B cell (primary cell): ENCODE results near the gene SLC9A6. TPM values are rescaled to one million over a fixed set of nuclear protein-coding genes. Genes with fewer than 3 reads are reported as not detected.
A peak's percentile ranks its signal among the peaks of the same experiment; 100 is the strongest.

Experiments
- ATAC-seq: fragments of 200-7000 bp; cut with Tn5 transposase; one replicate; pipeline ENCODE4 v1.10.0; 2021; ENCODE audit warnings: low read depth, mild to moderate bottlenecking, moderate number of reproducible peaks, moderate library complexity
- CTCF ChIA-PET: fragments of 350-600 bp; sonication (Branson Sonifier 250); formaldehyde crosslinking; loops from one replicate; lab custom pipeline; 2021; ENCODE audit warnings: antibody characterized with exemption, inconsistent platforms; lab: Charles Lee
- POLR2A ChIA-PET: fragments of 350-600 bp; sonication (Branson Sonifier 250); formaldehyde crosslinking; loops from one replicate; lab custom pipeline; 2021; ENCODE audit warnings: antibody characterized with exemption; lab: Charles Lee
- DNase-seq: peaks from one replicate; pipeline ENCODE4 v3.0.0; 2013
- H2AFZ ChIP-seq: 2 replicates; pipeline ENCODE4 v1.6.1; 2012; ENCODE audit warnings: mild to moderate bottlenecking, low read depth, low read length; ENCODE audit not compliant: insufficient read depth, poor library complexity, severe bottlenecking
- H3K27ac ChIP-seq, 2 donors: 1 replicate in 1 of 2; 2 replicates in 1 of 2; pipeline ENCODE4 v1.5.1; 2012 to 2013; ENCODE audit warnings: low read length in 2 of 2, mild to moderate bottlenecking in 2 of 2, moderate library complexity in 1 of 2
- H3K27me3 ChIP-seq, 4 experiments: fragments of 200-600 bp in 1 of 4; sonication (generic) in 1 of 4; replicated peaks in 1 of 4; 1 replicate in 2 of 4; 2 replicates in 2 of 4; pipeline versions ENCODE4 v1.6.1 to v1.7.0; 2013 to 2016; ENCODE audit warnings: low read length in 3 of 4, mild to moderate bottlenecking in 2 of 4, mixed read lengths in 1 of 4, moderate library complexity in 1 of 4; ENCODE audit not compliant: insufficient read depth in 4 of 4, control insufficient read depth in 3 of 4; ENCODE audit errors: control extremely low read depth in 1 of 4
- H3K36me3 ChIP-seq, 2 experiments: replicated peaks in 1 of 2; 1 replicate in 1 of 2; 2 replicates in 1 of 2; pipeline versions ENCODE4 v1.6.1 to v1.7.1; 2013; ENCODE audit warnings: low read length in 1 of 2; ENCODE audit not compliant: insufficient read depth in 2 of 2, control insufficient read depth in 1 of 2; ENCODE audit errors: control extremely low read depth in 1 of 2, extremely low read depth in 1 of 2
- H3K4me1 ChIP-seq, 2 donors: fragments of 200-600 bp in 1 of 2; sonication (generic) in 1 of 2; 1 replicate in 1 of 2; 2 replicates in 1 of 2; pipeline versions ENCODE4 v1.5.1 to v1.6.1; 2013 to 2017; ENCODE audit warnings: low read length in 2 of 2; ENCODE audit not compliant: control insufficient read depth in 2 of 2, insufficient read depth in 2 of 2
- H3K4me2 ChIP-seq: replicated peaks from 2 replicates; pipeline ENCODE3; 2012; ENCODE audit warnings: mild to moderate bottlenecking, low read depth, low read length; ENCODE audit not compliant: poor library complexity, severe bottlenecking
- H3K4me3 ChIP-seq, 5 experiments: fragments of 200-600 bp in 1 of 5; sonication (generic) in 1 of 5; 1 replicate in 3 of 5; 2 replicates in 2 of 5; pipeline versions ENCODE4 v1.5.1 to v1.7.0; 2011 to 2016; ENCODE audit warnings: low read length in 4 of 5, mild to moderate bottlenecking in 4 of 5, low read depth in 2 of 5, control low read depth in 1 of 5, moderate library complexity in 1 of 5; ENCODE audit not compliant: insufficient read depth in 1 of 5; ENCODE audit errors: control extremely low read depth in 1 of 5, extremely low read depth in 1 of 5
- H3K79me2 ChIP-seq: fragments of 200-600 bp; sonication (generic); one replicate; pipeline ENCODE4 v1.6.0; 2016; ENCODE audit warnings: low read length; ENCODE audit not compliant: control insufficient read depth, insufficient read depth
- H3K9ac ChIP-seq: fragments of 200-600 bp; sonication (generic); 2 replicates; pipeline ENCODE4 v1.6.1; 2017; ENCODE audit warnings: mild to moderate bottlenecking, low read length, moderate library complexity
- H3K9me3 ChIP-seq, 3 donors: one replicate each; pipeline versions ENCODE4 v1.6.1 to v1.7.1; 2013; ENCODE audit warnings: low read length in 2 of 3; ENCODE audit not compliant: control insufficient read depth in 2 of 3, insufficient read depth in 1 of 3; ENCODE audit errors: control extremely low read depth in 1 of 3
- H4K20me1 ChIP-seq: 2 replicates; pipeline ENCODE4 v1.6.0; 2012; ENCODE audit warnings: mild to moderate bottlenecking, low read length; ENCODE audit not compliant: insufficient read depth, control insufficient read depth, poor library complexity, severe bottlenecking
- H3K27ac Mint-ChIP-seq: one replicate; pipeline ENCODE4 v1.8.0; 2021; ENCODE audit warnings: mixed read lengths
- H3K27me3 Mint-ChIP-seq: one replicate; pipeline ENCODE4 v1.8.0; 2021; ENCODE audit warnings: mixed read lengths
- H3K4me1 Mint-ChIP-seq: one replicate; pipeline ENCODE4 v1.8.0; 2021; ENCODE audit warnings: mixed read lengths
- H3K4me3 Mint-ChIP-seq: one replicate; pipeline ENCODE4 v1.8.0; 2021; ENCODE audit warnings: mixed read lengths
- H3K9me3 Mint-ChIP-seq: one replicate; pipeline ENCODE4 v1.8.0; 2022; ENCODE audit warnings: mixed read lengths; ENCODE audit not compliant: insufficient read depth
- EZH2 ChIP-seq: IDR thresholded peaks from 2 replicates; pipeline ENCODE4 v1.6.1; 2012; ENCODE audit warnings: borderline replicate concordance, low read depth, mild to moderate bottlenecking, moderate library complexity, low read length; ENCODE audit not compliant: insufficient read depth, poor library complexity, severe bottlenecking
- whole genome bisulfite sequencing: methylation state at CpG from one replicate; pipeline ENCODE4 v1.1.5; 2013; ENCODE audit warnings: missing lambda C conversion rate; ENCODE audit not compliant: insufficient coverage; 5-methylcytosine and 5-hydroxymethylcytosine counted together
- intact Hi-C: fragments of 100-400 bp; cut with micrococcal nuclease; formaldehyde crosslinking; loops from one replicate; pipeline ENCODE4 v1.10.0; 2022
- polyA plus RNA-seq: library from polyadenylated mRNA; depleted of rRNA; stranded (reverse); fragments of >200 nt; gene quantifications from 2 replicates; pipeline ENCODE4 v1.2.3, GENCODE V29; 2012
- total RNA-seq, 2 donors: library from RNA; stranded (reverse); fragments of 120-200 nt in 1 of 2; gene quantifications; 1 replicate in 1 of 2; 2 replicates in 1 of 2; pipeline versions ENCODE4 v1.2.3 to v1.2.4, GENCODE V29; 2013 to 2022
- TF ChIP-seq, protein P1 (sequence below): fragments of 200-600 bp; IDR thresholded peaks from one replicate; pipeline ENCODE4 v1.8.0; 2022; ENCODE audit warnings: antibody characterized with exemption, mild to moderate bottlenecking

The SLC9A6 gene
- total and polyA plus RNA-seq, 2 donors (not counting 1 experiment from before 2014, with no cell fraction given) = 3.1 to 14.5 TPM

DNA sequence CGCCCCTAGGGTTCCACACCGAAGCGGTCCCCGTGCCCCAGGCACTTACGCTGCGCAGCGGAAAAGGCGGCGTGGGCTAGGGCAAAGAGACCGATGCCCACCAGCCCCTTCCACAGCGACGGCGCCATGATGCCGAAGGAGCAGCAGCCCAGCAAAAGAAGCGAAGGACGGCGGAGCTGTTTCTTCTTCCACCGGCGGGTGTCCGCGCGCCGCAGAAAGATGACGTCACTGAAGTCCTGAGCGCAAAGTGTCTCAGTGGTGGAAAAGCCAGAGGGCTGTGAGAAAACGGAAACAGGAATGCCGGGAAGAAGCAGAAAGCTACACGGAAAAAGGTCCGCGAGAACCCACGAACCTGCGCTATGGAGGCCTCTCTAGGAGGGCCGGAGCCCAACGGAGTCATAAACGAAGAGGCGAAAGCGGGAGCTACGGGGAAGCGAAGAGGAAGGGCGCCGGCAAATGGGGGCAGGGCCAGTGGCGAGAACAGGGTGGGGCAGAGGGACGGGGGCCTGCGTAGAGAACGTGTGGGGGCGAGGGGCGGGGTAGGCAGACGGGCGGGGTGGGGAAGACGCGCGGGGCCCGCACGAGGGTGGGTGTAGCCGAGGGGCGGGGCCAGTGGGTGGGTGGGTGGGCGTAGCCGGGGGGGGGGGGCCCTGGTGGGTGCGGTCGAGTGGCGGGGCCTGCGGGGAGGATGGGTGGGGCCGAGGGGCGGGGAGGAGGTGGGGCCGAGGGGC is 11.5 kb upstream of the SLC9A6 start, which contains the start of gene MMGT1:
MMGT1 (minus strand) TSS at position 441 of the 731 bp plus-strand sequence; CDS start at position 128, 313 bp downstream.
- DNase-seq (peak; percentile 92), ATAC-seq (peak; percentile 91)
- no peaks in the 10 kb centered on the region for H4K20me1 ChIP-seq
- no peaks in the 10 kb centered on the region for H3K27me3 ChIP-seq
- peaks cover 9 to 17% of the 10 kb centered on the region in 2 donors for H3K4me1 ChIP-seq
- intact Hi-C loops = loop anchor here (1.0 to 5.0 kb wide), 6 partner anchors 12 to 921 kb away; partner anchors contain the start of genes HTATSF1, MAP7D3, RTL8A and SLC9A6
- H3K27ac Mint-ChIP-seq = peak within 1 kb of the TSS; percentile 98
- ChIA-PET POLR2A (interaction anchor here (0.8 to 1.2 kb wide), 2 partner anchors 453 to 922 kb away, joined by 3 to 5 read pairs; partner anchors contain the start of genes INTS6L and RTL8A), CTCF (interaction anchor here (1.0 kb wide), 1 partner anchor 42 kb away, joined by 3 read pairs; no protein-coding TSS in a partner anchor)
- H3K4me1 Mint-ChIP-seq = peaks cover 21% of the 10 kb centered on the region
- TF ChIP-seq, protein P1, sequence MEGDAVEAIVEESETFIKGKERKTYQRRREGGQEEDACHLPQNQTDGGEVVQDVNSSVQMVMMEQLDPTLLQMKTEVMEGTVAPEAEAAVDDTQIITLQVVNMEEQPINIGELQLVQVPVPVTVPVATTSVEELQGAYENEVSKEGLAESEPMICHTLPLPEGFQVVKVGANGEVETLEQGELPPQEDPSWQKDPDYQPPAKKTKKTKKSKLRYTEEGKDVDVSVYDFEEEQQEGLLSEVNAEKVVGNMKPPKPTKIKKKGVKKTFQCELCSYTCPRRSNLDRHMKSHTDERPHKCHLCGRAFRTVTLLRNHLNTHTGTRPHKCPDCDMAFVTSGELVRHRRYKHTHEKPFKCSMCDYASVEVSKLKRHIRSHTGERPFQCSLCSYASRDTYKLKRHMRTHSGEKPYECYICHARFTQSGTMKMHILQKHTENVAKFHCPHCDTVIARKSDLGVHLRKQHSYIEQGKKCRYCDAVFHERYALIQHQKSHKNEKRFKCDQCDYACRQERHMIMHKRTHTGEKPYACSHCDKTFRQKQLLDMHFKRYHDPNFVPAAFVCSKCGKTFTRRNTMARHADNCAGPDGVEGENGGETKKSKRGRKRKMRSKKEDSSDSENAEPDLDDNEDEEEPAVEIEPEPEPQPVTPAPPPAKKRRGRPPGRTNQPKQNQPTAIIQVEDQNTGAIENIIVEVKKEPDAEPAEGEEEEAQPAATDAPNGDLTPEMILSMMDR = no peak
- TF ChIP-seq EZH2 = no peak
- H3K27me3 Mint-ChIP-seq = no peaks in the 10 kb centered on the region
- peak within 1 kb of the TSS; percentile 65 to 93 (median 81) for H3K4me3 ChIP-seq
- H2AFZ ChIP-seq = peak within 1 kb of the TSS; percentile 94
- H3K27ac ChIP-seq = peak within 1 kb of the TSS; percentile 90 to 92
- H3K9ac ChIP-seq = peak within 1 kb of the TSS; percentile 92
- H3K4me2 ChIP-seq = peak within 1 kb of the TSS; percentile 79
- H3K36me3 ChIP-seq = peaks cover 0 to 1% of the 10 kb centered on the region in 2 experiments
- peaks cover 15% of the 10 kb centered on the region for H3K79me2 ChIP-seq
- H3K9me3 Mint-ChIP-seq = no peaks in the 10 kb centered on the region
- no peaks in the 10 kb centered on the region for H3K9me3 ChIP-seq
- H3K4me3 Mint-ChIP-seq = peak within 1 kb of the TSS; percentile 99
- WGBS = 1% methylated on average over 33 of the region's 65 CpGs
